ENCODE data around the gene GLP2R. TPM values are rescaled to one million over a fixed set of nuclear protein-coding genes. Genes with fewer than 3 reads are reported as not detected.

Gene GLP2R
- total and polyA plus RNA-seq, 2 experiments from 2014 or later = not detected

- no peak for TF ChIP-seq ZNF114 (CRISPR knock-in tag; IDR thresholded peaks at IDR 0.05)
- no peak for TF ChIP-seq STAT1 (IDR thresholded peaks at IDR 0.05; ENCODE audit: unreplicated experiment)
These were observed 27.0 kb upstream of the GLP2R start (continued) for GRCh38 chr17:9798724-9799123.

DNA sequence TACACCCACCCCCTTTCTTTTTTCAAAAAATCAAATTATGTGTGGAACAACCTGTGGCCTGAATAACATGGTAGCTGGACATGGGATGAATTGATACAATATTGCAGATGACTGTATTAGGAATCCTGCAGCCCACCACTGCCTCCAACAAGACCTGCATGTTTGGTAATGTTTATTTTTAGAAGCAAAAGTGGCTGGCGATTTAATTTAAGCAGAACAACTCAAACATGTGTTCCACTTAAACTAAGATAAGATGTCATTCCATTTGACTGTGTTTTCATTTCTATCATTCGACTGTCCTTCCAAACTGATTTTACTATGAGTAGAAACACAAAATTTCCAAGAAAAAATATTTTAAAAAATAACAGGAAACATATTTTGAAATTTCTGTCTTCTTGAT lies 24.2 kb upstream of the GLP2R start:
- H3K9me2 ChIP-seq (ENCODE audit: insufficient read depth) = no peaks in the 10 kb centered on the region
- TF ChIP-seq CREB1 (CRISPR knock-in tag; IDR thresholded peaks at IDR 0.05; ENCODE audit: low read depth) (no peak), CTCF (conservative IDR thresholded peaks at IDR 0.05; ENCODE audit: low read depth in 2 of 2) (no peak), EZH2phosphoT487 (IDR thresholded peaks at IDR 0.05; ENCODE audit: unreplicated experiment) (no peak), NANOG (IDR thresholded peaks at IDR 0.05; ENCODE audit: borderline replicate concordance) (no peak), POLR2AphosphoS5 (IDR thresholded peaks at IDR 0.05; ENCODE audit: low read depth) (no peak), JUNB (IDR thresholded peaks at IDR 0.05; ENCODE audit: unreplicated experiment) (no peak), ZNF114 (CRISPR knock-in tag; IDR thresholded peaks at IDR 0.05) (no peak), EZH2 (IDR thresholded peaks at IDR 0.05; ENCODE audit: low read depth, unreplicated experiment) (no peak)
- TF ChIP-seq, protein P1, sequence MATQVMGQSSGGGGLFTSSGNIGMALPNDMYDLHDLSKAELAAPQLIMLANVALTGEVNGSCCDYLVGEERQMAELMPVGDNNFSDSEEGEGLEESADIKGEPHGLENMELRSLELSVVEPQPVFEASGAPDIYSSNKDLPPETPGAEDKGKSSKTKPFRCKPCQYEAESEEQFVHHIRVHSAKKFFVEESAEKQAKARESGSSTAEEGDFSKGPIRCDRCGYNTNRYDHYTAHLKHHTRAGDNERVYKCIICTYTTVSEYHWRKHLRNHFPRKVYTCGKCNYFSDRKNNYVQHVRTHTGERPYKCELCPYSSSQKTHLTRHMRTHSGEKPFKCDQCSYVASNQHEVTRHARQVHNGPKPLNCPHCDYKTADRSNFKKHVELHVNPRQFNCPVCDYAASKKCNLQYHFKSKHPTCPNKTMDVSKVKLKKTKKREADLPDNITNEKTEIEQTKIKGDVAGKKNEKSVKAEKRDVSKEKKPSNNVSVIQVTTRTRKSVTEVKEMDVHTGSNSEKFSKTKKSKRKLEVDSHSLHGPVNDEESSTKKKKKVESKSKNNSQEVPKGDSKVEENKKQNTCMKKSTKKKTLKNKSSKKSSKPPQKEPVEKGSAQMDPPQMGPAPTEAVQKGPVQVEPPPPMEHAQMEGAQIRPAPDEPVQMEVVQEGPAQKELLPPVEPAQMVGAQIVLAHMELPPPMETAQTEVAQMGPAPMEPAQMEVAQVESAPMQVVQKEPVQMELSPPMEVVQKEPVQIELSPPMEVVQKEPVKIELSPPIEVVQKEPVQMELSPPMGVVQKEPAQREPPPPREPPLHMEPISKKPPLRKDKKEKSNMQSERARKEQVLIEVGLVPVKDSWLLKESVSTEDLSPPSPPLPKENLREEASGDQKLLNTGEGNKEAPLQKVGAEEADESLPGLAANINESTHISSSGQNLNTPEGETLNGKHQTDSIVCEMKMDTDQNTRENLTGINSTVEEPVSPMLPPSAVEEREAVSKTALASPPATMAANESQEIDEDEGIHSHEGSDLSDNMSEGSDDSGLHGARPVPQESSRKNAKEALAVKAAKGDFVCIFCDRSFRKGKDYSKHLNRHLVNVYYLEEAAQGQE (IDR thresholded peaks at IDR 0.05; ENCODE audit: unreplicated experiment) = no peak
- TF ChIP-seq, protein P2, sequence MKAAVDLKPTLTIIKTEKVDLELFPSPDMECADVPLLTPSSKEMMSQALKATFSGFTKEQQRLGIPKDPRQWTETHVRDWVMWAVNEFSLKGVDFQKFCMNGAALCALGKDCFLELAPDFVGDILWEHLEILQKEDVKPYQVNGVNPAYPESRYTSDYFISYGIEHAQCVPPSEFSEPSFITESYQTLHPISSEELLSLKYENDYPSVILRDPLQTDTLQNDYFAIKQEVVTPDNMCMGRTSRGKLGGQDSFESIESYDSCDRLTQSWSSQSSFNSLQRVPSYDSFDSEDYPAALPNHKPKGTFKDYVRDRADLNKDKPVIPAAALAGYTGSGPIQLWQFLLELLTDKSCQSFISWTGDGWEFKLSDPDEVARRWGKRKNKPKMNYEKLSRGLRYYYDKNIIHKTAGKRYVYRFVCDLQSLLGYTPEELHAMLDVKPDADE (IDR thresholded peaks at IDR 0.05) = no peak
- DNase-seq (ENCODE audit: low spot score) (no peak), ATAC-seq (no peak)
- H3K36me3 Mint-ChIP-seq (ENCODE audit: low read depth) = no peaks in the 10 kb centered on the region
- H4K20me1 ChIP-seq (replicated peaks; ENCODE audit: insufficient read depth) = no peaks in the 10 kb centered on the region
- H3K27me3 ChIP-seq (ENCODE audit: insufficient read depth) = no peaks in the 10 kb centered on the region
- H3K36me3 ChIP-seq (ENCODE audit: insufficient read depth) = no peaks in the 10 kb centered on the region
- no peaks in the 10 kb centered on the region for H3F3A ChIP-seq (replicated peaks; ENCODE audit: low read depth)
- H3K4me1 Mint-ChIP-seq = no peaks in the 10 kb centered on the region
- H3K27ac Mint-ChIP-seq = no peak overlapping the region
- no peak overlapping the region for H3K4me3 Mint-ChIP-seq
- no peaks in the 10 kb centered on the region for H3K4me1 ChIP-seq (ENCODE audit: insufficient read depth)
- no peak overlapping the region for H3K27ac ChIP-seq (ENCODE audit: low read depth)
- H3K9me3 Mint-ChIP-seq = no peaks in the 10 kb centered on the region; the same call in 1 of the 3 replicates
- H3K4me2 ChIP-seq = no peak overlapping the region
- no peak overlapping the region for H2AFZ ChIP-seq
- no peaks in the 10 kb centered on the region for H3K79me2 ChIP-seq (replicated peaks; ENCODE audit: insufficient read depth)
- no peak overlapping the region for H3K4me3 ChIP-seq
- no peaks in the 10 kb centered on the region for H3K27me3 Mint-ChIP-seq (ENCODE audit: insufficient read depth, low read depth, poor library complexity)
